Esophagus muscularis mucosa (tissue), 4 donors: ENCODE results near the gene C2CD4C. TPM values are rescaled to one million over a fixed set of nuclear protein-coding genes. Genes with fewer than 3 reads are reported as not detected.

Experiments used
- DNase-seq: peaks from one replicate; pipeline ENCODE4 v3.0.0-alpha.2; 2017; ENCODE audit errors: extremely low spot score
- H3K27ac ChIP-seq, 4 donors: fragments of 200-600 bp; sonication (generic); replicated peaks in 1 of 4; 1 replicate in 3 of 4; 2 replicates in 1 of 4; pipeline ENCODE4 v1.5.1; 2016 to 2019; ENCODE audit warnings: mild to moderate bottlenecking in 1 of 4
- H3K27me3 ChIP-seq, 4 donors: fragments of 200-600 bp; sonication (generic); one replicate each; pipeline versions ENCODE4 v1.5.1 to v1.6.0; 2016 to 2019
- H3K36me3 ChIP-seq, 4 donors: fragments of 200-600 bp; sonication (generic); one replicate each; pipeline ENCODE4 v1.5.1; 2016 to 2019
- H3K4me1 ChIP-seq, 4 donors: fragments of 200-600 bp; sonication (generic); one replicate each; pipeline ENCODE4 v1.5.1; 2016 to 2019
- H3K4me3 ChIP-seq, 4 donors: fragments of 200-600 bp; sonication (generic); 1 replicate in 2 of 4; 2 replicates in 2 of 4; pipeline ENCODE4 v1.5.1; 2016 to 2019; ENCODE audit warnings: mild to moderate bottlenecking in 4 of 4, moderate library complexity in 1 of 4
- H3K9me3 ChIP-seq, 4 donors: fragments of 200-600 bp; sonication (generic); 1 replicate in 3 of 4; 2 replicates in 1 of 4; pipeline ENCODE4 v1.5.1; 2016 to 2019
- CTCF ChIP-seq, 3 experiments: fragments of 200-600 bp in 2 of 3; fragments of 450-650 bp in 1 of 3; sonication (generic) in 2 of 3; IDR thresholded peaks; one replicate each; pipeline ENCODE4 v1.5.1; 2017 to 2019; ENCODE audit warnings: antibody characterized with exemption in 3 of 3, mild to moderate bottlenecking in 2 of 3, moderate library complexity in 1 of 3
- EP300 ChIP-seq: sonication (generic); formaldehyde crosslinking; IDR thresholded peaks from one replicate; pipeline ENCODE4 v1.6.1; 2017; ENCODE audit warnings: antibody characterized with exemption
- POLR2A ChIP-seq: fragments of 450-650 bp; IDR thresholded peaks from one replicate; pipeline ENCODE4 v1.6.1; 2017; ENCODE audit warnings: antibody characterized with exemption, moderate library complexity, mild to moderate bottlenecking, low read depth
- POLR2AphosphoS5 ChIP-seq, 2 donors: sonication (generic); formaldehyde crosslinking; IDR thresholded peaks; one replicate each; pipeline ENCODE4 v1.6.1; 2017; ENCODE audit warnings: antibody characterized with exemption in 2 of 2
- WGBS: methylation state at CpG from one replicate; pipeline ENCODE4 v1.1.5; 2018; 5-methylcytosine and 5-hydroxymethylcytosine counted together
- intact Hi-C: fragments of 100-400 bp; cut with DNase I; formaldehyde crosslinking; loops from one replicate; pipeline ENCODE4 v1.15.1; 2023
- total RNA-seq, 4 donors: library from RNA; depleted of rRNA; stranded (reverse); fragments of >200 nt; gene quantifications; one replicate each; pipeline versions ENCODE4 v1.1.0 to v1.2.1, GENCODE V29; 2016

The C2CD4C gene
- total RNA-seq, 4 donors from 2014 or later: 0.46 to 3.7 (median 1.7) TPM

- no peak for DNase-seq
- WGBS: 54% methylated on average over 10 of the region's 29 CpGs
- intact Hi-C loops: no loop called here
Measured at GRCh38 chr19:438416-438958, 29.5 kb upstream of the C2CD4C start.

GRCh38 chr19:437041-437440 is 28.1 kb upstream of the C2CD4C start:
- no peaks in the 10 kb centered on the region for H3K4me1 ChIP-seq
- 91% methylated on average over 22 of the region's 22 CpGs for WGBS
- peaks cover 0 to 21% (median 11%) of the 10 kb centered on the region in 4 donors for H3K36me3 ChIP-seq
- no peaks in the 10 kb centered on the region for H3K9me3 ChIP-seq
- no peak for TF ChIP-seq CTCF (IDR thresholded peaks at IDR 0.05)
- no peak for TF ChIP-seq POLR2AphosphoS5 (IDR thresholded peaks at IDR 0.05)
- TF ChIP-seq POLR2A: no peak
- TF ChIP-seq EP300: no peak
- no peak overlapping the region for H3K27ac ChIP-seq
- no peak overlapping the region for H3K4me3 ChIP-seq
- intact Hi-C loops: no loop called here
- no peak for DNase-seq
- peaks cover 0 to 9% (median 0%) of the 10 kb centered on the region in 4 donors for H3K27me3 ChIP-seq

More at GRCh38 chr19:438416-438958, 29.5 kb upstream of the C2CD4C start:
- Histone ChIP-seq H3K4me1 (no peaks in the 10 kb centered on the region), H3K4me3 (no peak overlapping the region), H3K27ac (no peak overlapping the region), H3K9me3 (no peaks in the 10 kb centered on the region), H3K36me3 (peaks cover 0 to 21% (median 11%) of the 10 kb centered on the region in 4 donors), H3K27me3 (peaks cover 0 to 9% (median 0%) of the 10 kb centered on the region in 4 donors)
- TF ChIP-seq CTCF (IDR thresholded peaks at IDR 0.05): no peak
- no peak for TF ChIP-seq EP300
- no peak for TF ChIP-seq POLR2AphosphoS5 (IDR thresholded peaks at IDR 0.05)
- no peak for TF ChIP-seq POLR2A

GRCh38 chr19:436413-436950 is 27.5 kb upstream of the C2CD4C start:
- no peak overlapping the region for H3K4me3 ChIP-seq
- TF ChIP-seq EP300 (no peak), POLR2AphosphoS5 (IDR thresholded peaks at IDR 0.05) (no peak), POLR2A (no peak), CTCF (IDR thresholded peaks at IDR 0.05) (no peak)
- H3K4me1 ChIP-seq: no peaks in the 10 kb centered on the region
- intact Hi-C loops: no loop called here
- no peaks in the 10 kb centered on the region for H3K9me3 ChIP-seq
- no peak for DNase-seq
- no peak overlapping the region for H3K27ac ChIP-seq
- H3K36me3 ChIP-seq: peaks cover 0 to 21% (median 11%) of the 10 kb centered on the region in 4 donors
- peaks cover 0 to 9% (median 0%) of the 10 kb centered on the region in 4 donors for H3K27me3 ChIP-seq
- 78% methylated on average over 25 of the region's 29 CpGs for WGBS

GRCh38 chr19:435707-436412 is 26.9 kb upstream of the C2CD4C start:
- H3K27ac ChIP-seq: no peak overlapping the region
- H3K4me1 ChIP-seq: no peaks in the 10 kb centered on the region
- WGBS: 82% methylated on average over 13 of the region's 33 CpGs

More at GRCh38 chr19:435707-436412, 26.9 kb upstream of the C2CD4C start:
- peaks cover 0 to 23% (median 13%) of the 10 kb centered on the region in 4 donors for H3K36me3 ChIP-seq
- peaks cover 0 to 9% (median 0%) of the 10 kb centered on the region in 4 donors for H3K27me3 ChIP-seq
- intact Hi-C loops: no loop called here
- no peak for DNase-seq
- TF ChIP-seq CTCF (IDR thresholded peaks at IDR 0.05) (no peak), EP300 (no peak), POLR2A (no peak)
- no peaks in the 10 kb centered on the region for H3K9me3 ChIP-seq
- H3K4me3 ChIP-seq: no peak overlapping the region
